Measurements from ENCODE around the gene LRIG1.

DNA sequence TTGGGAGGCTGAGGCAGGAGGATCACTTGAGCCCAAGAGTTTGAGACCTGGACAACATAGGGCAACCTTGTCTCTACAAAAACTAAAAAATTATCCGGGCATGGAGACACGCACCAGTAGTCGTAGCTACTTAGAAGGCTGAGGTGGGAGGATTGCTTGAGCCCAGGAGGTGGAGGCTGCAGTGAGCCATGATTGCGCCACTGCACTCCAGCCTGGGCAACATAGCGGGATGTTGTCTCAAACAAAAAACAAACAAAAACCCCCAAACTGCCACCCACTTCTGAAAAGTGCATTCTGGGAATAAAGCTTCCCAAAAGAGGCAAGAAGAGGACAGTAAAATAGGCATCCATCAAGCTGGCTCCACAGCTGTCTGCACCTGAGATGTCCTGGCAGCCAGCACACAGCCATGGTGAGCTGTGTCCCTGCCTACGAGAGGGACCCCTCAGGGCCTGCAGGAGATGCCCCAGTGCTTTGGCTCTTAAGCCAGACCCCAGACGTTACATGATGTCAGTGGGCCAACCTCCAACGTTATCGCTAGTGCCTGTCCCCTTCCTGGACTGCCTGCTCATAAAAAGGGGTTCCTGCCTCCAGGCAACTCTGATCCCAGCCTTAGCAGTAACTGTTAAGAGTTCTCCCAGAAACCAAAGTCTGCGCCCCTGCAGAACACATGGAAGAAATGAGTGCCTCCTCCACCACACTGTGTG lies 101.1 kb downstream of the LRIG1 start:
- TF ChIP-seq POLR2AphosphoS5 (IDR thresholded peaks at IDR 0.05; ENCODE audit: low read depth, low read length) (no peak), SIN3A (IDR thresholded peaks at IDR 0.05; ENCODE audit: borderline replicate concordance, insufficient read depth, low read length) (no peak), TAF1 (IDR thresholded peaks at IDR 0.05; ENCODE audit: borderline replicate concordance, insufficient read depth, low read length) (no peak), FOXP2 (optimal IDR thresholded peaks at IDR 0.05; ENCODE audit: borderline replicate concordance, extremely low read depth, extremely low read length, insufficient read depth) (no peak)
- TF ChIP-seq, protein P1, sequence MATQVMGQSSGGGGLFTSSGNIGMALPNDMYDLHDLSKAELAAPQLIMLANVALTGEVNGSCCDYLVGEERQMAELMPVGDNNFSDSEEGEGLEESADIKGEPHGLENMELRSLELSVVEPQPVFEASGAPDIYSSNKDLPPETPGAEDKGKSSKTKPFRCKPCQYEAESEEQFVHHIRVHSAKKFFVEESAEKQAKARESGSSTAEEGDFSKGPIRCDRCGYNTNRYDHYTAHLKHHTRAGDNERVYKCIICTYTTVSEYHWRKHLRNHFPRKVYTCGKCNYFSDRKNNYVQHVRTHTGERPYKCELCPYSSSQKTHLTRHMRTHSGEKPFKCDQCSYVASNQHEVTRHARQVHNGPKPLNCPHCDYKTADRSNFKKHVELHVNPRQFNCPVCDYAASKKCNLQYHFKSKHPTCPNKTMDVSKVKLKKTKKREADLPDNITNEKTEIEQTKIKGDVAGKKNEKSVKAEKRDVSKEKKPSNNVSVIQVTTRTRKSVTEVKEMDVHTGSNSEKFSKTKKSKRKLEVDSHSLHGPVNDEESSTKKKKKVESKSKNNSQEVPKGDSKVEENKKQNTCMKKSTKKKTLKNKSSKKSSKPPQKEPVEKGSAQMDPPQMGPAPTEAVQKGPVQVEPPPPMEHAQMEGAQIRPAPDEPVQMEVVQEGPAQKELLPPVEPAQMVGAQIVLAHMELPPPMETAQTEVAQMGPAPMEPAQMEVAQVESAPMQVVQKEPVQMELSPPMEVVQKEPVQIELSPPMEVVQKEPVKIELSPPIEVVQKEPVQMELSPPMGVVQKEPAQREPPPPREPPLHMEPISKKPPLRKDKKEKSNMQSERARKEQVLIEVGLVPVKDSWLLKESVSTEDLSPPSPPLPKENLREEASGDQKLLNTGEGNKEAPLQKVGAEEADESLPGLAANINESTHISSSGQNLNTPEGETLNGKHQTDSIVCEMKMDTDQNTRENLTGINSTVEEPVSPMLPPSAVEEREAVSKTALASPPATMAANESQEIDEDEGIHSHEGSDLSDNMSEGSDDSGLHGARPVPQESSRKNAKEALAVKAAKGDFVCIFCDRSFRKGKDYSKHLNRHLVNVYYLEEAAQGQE (IDR thresholded peaks at IDR 0.05; ENCODE audit: insufficient read depth in 1 of 2, low read depth in 2 of 2, low read length in 2 of 2): no peak

Measured in PFSK-1 (cell line).